ENCODE results near the gene CAPN13. TPM values are rescaled to one million over a fixed set of nuclear protein-coding genes. Genes with fewer than 3 reads are reported as not detected.

CAPN13 gene
- total RNA-seq, 1 donor from 2014 or later = not detected

DNA sequence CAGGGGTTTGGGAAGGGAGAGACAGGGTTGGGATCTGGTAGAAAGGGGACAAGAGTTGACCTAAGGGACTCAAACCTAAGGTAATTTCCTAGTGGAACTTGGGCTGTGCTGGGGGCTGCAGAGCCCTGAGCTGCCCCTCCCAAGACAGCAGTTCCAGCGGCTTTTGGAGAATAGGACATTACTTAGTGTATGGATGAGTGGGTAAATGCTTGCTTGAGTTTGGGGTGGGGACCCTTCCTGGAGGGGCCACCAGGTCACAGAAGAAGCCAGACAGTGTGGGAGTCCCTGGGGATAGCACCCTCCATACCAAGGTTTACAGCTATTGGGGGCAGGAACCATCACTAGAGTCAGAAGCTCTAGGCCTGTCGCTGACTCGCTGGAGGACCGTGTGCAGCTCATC lies 111.5 kb downstream of the CAPN13 start:
- Histone ChIP-seq H3K36me3 (no peaks in the 10 kb centered on the region), H3K4me3 (no peak overlapping the region), H3K27ac (no peak overlapping the region), H4K20me1 (ENCODE audit: low read depth) (no peaks in the 10 kb centered on the region), H3K79me2 (ENCODE audit: low read depth) (no peaks in the 10 kb centered on the region), H3F3A (ENCODE audit: low read depth) (no peaks in the 10 kb centered on the region), H3K9ac (no peak overlapping the region), H2AFZ (replicated peaks) (no peak overlapping the region), H3K4me2 (no peak overlapping the region), H3K9me3 (ENCODE audit: low read depth) (peaks cover 7% of the 10 kb centered on the region), H3K27me3 (no peaks in the 10 kb centered on the region), H3K4me1 (no peaks in the 10 kb centered on the region)
- Mint-ChIP-seq H3K36me3 (no peaks in the 10 kb centered on the region), H3K4me1 (no peaks in the 10 kb centered on the region), H3K4me3 (no peak overlapping the region), H3K27ac (no peak overlapping the region), H3K9me3 (peaks cover 11% of the 10 kb centered on the region), H3K27me3 (ENCODE audit: insufficient read depth, low read depth) (peaks cover 2% of the 10 kb centered on the region)
- TF ChIP-seq EZH2phosphoT487 (IDR thresholded peaks at IDR 0.05) (no peak), EZH2 (IDR thresholded peaks at IDR 0.05) (no peak)
- TF ChIP-seq, protein P1, sequence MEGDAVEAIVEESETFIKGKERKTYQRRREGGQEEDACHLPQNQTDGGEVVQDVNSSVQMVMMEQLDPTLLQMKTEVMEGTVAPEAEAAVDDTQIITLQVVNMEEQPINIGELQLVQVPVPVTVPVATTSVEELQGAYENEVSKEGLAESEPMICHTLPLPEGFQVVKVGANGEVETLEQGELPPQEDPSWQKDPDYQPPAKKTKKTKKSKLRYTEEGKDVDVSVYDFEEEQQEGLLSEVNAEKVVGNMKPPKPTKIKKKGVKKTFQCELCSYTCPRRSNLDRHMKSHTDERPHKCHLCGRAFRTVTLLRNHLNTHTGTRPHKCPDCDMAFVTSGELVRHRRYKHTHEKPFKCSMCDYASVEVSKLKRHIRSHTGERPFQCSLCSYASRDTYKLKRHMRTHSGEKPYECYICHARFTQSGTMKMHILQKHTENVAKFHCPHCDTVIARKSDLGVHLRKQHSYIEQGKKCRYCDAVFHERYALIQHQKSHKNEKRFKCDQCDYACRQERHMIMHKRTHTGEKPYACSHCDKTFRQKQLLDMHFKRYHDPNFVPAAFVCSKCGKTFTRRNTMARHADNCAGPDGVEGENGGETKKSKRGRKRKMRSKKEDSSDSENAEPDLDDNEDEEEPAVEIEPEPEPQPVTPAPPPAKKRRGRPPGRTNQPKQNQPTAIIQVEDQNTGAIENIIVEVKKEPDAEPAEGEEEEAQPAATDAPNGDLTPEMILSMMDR (IDR thresholded peaks at IDR 0.05) = no peak
- DNase-seq (ENCODE audit: low spot score) = no peak

DNA sequence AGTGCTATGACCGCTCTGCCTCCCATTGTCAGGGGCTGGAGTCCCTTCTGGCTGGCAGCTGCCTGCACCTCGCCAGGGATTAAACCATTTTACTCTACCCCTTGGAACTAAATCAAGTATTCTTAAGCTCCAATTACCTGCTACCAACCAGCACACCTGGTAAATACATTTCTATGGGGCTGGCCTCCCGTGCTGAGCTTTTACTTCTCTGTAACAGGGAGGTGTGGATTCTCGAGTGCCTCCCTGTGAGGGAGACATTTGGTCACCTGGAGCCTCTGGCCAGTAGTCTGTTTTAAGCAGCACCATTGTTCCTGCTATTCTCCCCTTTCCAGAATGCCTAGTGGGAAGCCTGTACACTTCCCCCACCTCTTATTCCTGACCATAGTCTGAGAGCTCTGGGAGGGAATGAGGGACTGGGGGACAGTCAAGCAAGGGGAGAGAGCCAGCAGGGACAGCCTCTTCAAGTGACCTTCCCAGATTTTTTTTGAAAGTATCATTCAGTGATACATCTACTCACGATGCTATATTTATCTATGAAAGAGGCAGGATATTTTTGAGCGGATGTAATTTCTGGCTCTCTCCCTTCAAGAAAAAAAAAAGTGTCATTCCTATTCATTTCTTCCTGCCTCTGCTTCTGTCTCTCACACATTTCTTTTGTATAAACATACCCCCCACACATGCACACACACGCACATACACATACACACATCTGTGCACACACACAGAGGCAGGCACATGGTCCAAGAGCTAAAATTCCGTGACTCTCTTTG lies 112.8 kb downstream of the CAPN13 start:
- Histone ChIP-seq H3F3A (ENCODE audit: low read depth) (no peaks in the 10 kb centered on the region), H3K9ac (no peak overlapping the region), H3K4me2 (no peak overlapping the region), H3K9me3 (ENCODE audit: low read depth) (no peaks in the 10 kb centered on the region), H3K27ac (no peak overlapping the region), H3K79me2 (ENCODE audit: low read depth) (no peaks in the 10 kb centered on the region), H2AFZ (replicated peaks) (no peak overlapping the region), H3K4me1 (no peaks in the 10 kb centered on the region), H4K20me1 (ENCODE audit: low read depth) (no peaks in the 10 kb centered on the region), H3K4me3 (no peak overlapping the region), H3K36me3 (no peaks in the 10 kb centered on the region), H3K27me3 (no peaks in the 10 kb centered on the region)
- Mint-ChIP-seq H3K9me3 (peaks cover 11% of the 10 kb centered on the region), H3K27ac (no peak overlapping the region), H3K4me3 (no peak overlapping the region), H3K4me1 (no peaks in the 10 kb centered on the region), H3K36me3 (no peaks in the 10 kb centered on the region), H3K27me3 (ENCODE audit: insufficient read depth, low read depth) (peaks cover 2% of the 10 kb centered on the region)
- TF ChIP-seq EZH2phosphoT487 (IDR thresholded peaks at IDR 0.05) = no peak
- TF ChIP-seq EZH2 (IDR thresholded peaks at IDR 0.05) = no peak
- TF ChIP-seq, protein P1 (IDR thresholded peaks at IDR 0.05) = no peak
- no peak for DNase-seq (ENCODE audit: low spot score)

DNA sequence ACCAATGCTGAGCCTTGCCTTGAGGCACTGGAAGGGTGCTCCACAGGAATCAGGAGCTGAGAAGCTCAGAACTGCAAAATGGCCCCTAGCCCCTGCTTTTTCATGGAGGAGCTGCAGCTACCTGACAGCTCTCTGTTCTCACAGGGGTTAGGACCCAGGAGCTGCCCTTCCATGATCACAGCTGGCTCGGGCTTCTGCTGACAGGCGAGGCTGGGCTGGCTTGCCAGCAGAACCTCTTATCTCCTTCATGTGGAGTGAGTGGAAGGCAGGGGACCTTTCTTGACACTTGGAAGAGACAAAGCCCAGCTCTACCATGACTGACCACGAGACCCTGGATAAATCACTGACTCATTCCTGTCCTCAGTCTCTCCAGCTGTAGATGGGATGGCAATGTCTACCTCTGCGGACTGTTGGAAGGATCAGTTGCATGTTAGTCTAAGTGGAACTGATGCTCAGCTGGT lies 113.4 kb downstream of the CAPN13 start:
- H3K27me3 Mint-ChIP-seq (ENCODE audit: insufficient read depth, low read depth) = peaks cover 2% of the 10 kb centered on the region
- no peaks in the 10 kb centered on the region for H3F3A ChIP-seq (ENCODE audit: low read depth)
- no peak overlapping the region for H2AFZ ChIP-seq (replicated peaks)
- H3K4me3 Mint-ChIP-seq = no peak overlapping the region
- H3K4me2 ChIP-seq = no peak overlapping the region
- TF ChIP-seq EZH2phosphoT487 (IDR thresholded peaks at IDR 0.05) = no peak
- no peak for TF ChIP-seq EZH2 (IDR thresholded peaks at IDR 0.05)
- TF ChIP-seq, protein P1 (IDR thresholded peaks at IDR 0.05) = no peak
- H3K9ac ChIP-seq = no peak overlapping the region
- no peak overlapping the region for H3K27ac Mint-ChIP-seq
- H3K36me3 Mint-ChIP-seq = no peaks in the 10 kb centered on the region
- H3K79me2 ChIP-seq (ENCODE audit: low read depth) = no peaks in the 10 kb centered on the region
- H3K4me1 ChIP-seq = peaks cover 3% of the 10 kb centered on the region
- H3K27me3 ChIP-seq = no peaks in the 10 kb centered on the region
- H3K9me3 ChIP-seq (ENCODE audit: low read depth) = no peaks in the 10 kb centered on the region
- no peaks in the 10 kb centered on the region for H4K20me1 ChIP-seq (ENCODE audit: low read depth)
- peaks cover 9% of the 10 kb centered on the region for H3K9me3 Mint-ChIP-seq
- H3K36me3 ChIP-seq = no peaks in the 10 kb centered on the region
- no peaks in the 10 kb centered on the region for H3K4me1 Mint-ChIP-seq
- DNase-seq (ENCODE audit: low spot score) = no peak
- H3K4me3 ChIP-seq = no peak overlapping the region
- no peak overlapping the region for H3K27ac ChIP-seq
